GM13976 (cell line): ENCODE measurements around the gene SENP8.

Experiments used
- DNase-seq: peaks from one replicate; pipeline ENCODE4 v3.0.0; 2012; ENCODE audit warnings: low spot score
- CTCF ChIP-seq: IDR thresholded peaks from 2 replicates; pipeline ENCODE4 v1.5.1; 2012; ENCODE audit warnings: borderline replicate concordance, mild to moderate bottlenecking; ENCODE audit not compliant: insufficient read depth; ENCODE audit errors: extremely low read depth, missing control alignments, control extremely low read depth
- in situ Hi-C: fragments of 300-500 bp; cut with MboI; formaldehyde crosslinking; loops from one replicate; pipeline ENCODE4 v1.12.0; 2022; ENCODE audit warnings: low sequenced_read_pairs, mixed read lengths, inconsistent platforms; ENCODE audit not compliant: unreplicated experiment

SENP8 gene

GRCh38 chr15:72139667-72140066 lies 21.5 kb downstream of the SENP8 start:
- TF ChIP-seq CTCF, result no peak
- DNase-seq, result no peak
- in situ Hi-C loops, result no loop called here

- TF ChIP-seq CTCF, result no peak
- in situ Hi-C loops, result no loop called here
- DNase-seq, result no peak
Observed at GRCh38 chr15:72140088-72140487, 21.9 kb downstream of the SENP8 start.

GRCh38 chr15:72141171-72142084 lies 23.2 kb downstream of the SENP8 start:
- peak; percentile 85 for DNase-seq

GRCh38 chr15:72146221-72146620 lies 28.0 kb downstream of the SENP8 start:
- in situ Hi-C loops, result no loop called here
- no peak for TF ChIP-seq CTCF
- no peak for DNase-seq

More at GRCh38 chr15:72141171-72142084, 23.2 kb downstream of the SENP8 start:
- in situ Hi-C loops, result no loop called here
- no peak for TF ChIP-seq CTCF

GRCh38 chr15:72146934-72147333 lies 28.7 kb downstream of the SENP8 start:
- no peak for DNase-seq
- no peak for TF ChIP-seq CTCF
- in situ Hi-C loops, result no loop called here

- no peak for TF ChIP-seq CTCF
- in situ Hi-C loops, result no loop called here
- DNase-seq, result no peak
Observed at GRCh38 chr15:72147418-72147817, 29.2 kb downstream of the SENP8 start.
